GM12878 (cell line): ENCODE results near the gene FGGY. TPM values are rescaled to one million over a fixed set of nuclear protein-coding genes. Genes with fewer than 3 reads are reported as not detected.

Experiments used
- ATAC-seq: fragments of 200-7000 bp; cut with Tn5 transposase; 3 replicates; pipeline ENCODE4 v1.9.1; 2020; ENCODE audit warnings: mild to moderate bottlenecking, moderate library complexity
- BruUV-seq: library from RNA; stranded (reverse); fragments of 400-500 nt; replicated peaks from 2 replicates; lab custom pipeline; 2021; lab: Mats Ljungman, UMichigan
- CTCF ChIA-PET: fragments of 300-600 bp; sonication (Branson Sonifier 250); formaldehyde crosslinking; extraction: SDS; loops from one replicate; lab custom pipeline; 2021; ENCODE audit warnings: inconsistent platforms; lab: Yijun Ruan, JAX
- POLR2A ChIA-PET: fragments of 350-600 bp; formaldehyde crosslinking; extraction: SDS; loops from one replicate; lab custom pipeline; 2021; ENCODE audit warnings: inconsistent platforms; lab: Charles Lee
- RAD21 ChIA-PET: fragments of 300-600 bp; sonication (Branson Sonifier 250); formaldehyde crosslinking; loops from one replicate; lab custom pipeline; 2023; ENCODE audit warnings: antibody characterized with exemption; ENCODE audit not compliant: unreplicated experiment; lab: Charles Lee
- SMC1A ChIA-PET: fragments of 300-600 bp; sonication (Branson Sonifier 250); formaldehyde crosslinking; loops from one replicate; lab custom pipeline; 2023; ENCODE audit not compliant: unreplicated experiment, uncharacterized antibody; lab: Charles Lee
- DNase-seq: peaks from one replicate; pipeline ENCODE4 v3.0.0-alpha.2; 2011; ENCODE audit warnings: low read depth, low spot score
- FAIRE-seq: peaks from 3 replicates; lab custom pipeline; 2011; peaks lifted over from hg19 to GRCh38; lab: Jason Lieb, UNC
- H2AFZ ChIP-seq: 2 replicates; pipeline ENCODE4 v1.6.0; 2011; ENCODE audit warnings: low read depth, low read length, control low read depth; ENCODE audit not compliant: control insufficient read depth
- H3K27ac ChIP-seq: 2 replicates; pipeline ENCODE4 v1.5.1; 2011; ENCODE audit warnings: control low read depth; ENCODE audit not compliant: control insufficient read depth, insufficient read depth
- H3K27me3 ChIP-seq, 2 experiments: replicated peaks in 1 of 2; 2 replicates each; pipeline versions ENCODE4 v1.6.0 to v1.6.1; 2011; ENCODE audit warnings: low read length in 1 of 2; ENCODE audit not compliant: control insufficient read depth in 2 of 2, insufficient read depth in 2 of 2
- H3K36me3 ChIP-seq, 2 experiments: 2 replicates each; pipeline ENCODE4 v1.5.1; 2011; ENCODE audit warnings: low read length in 1 of 2; ENCODE audit not compliant: control insufficient read depth in 2 of 2, insufficient read depth in 2 of 2
- H3K4me1 ChIP-seq: 2 replicates; pipeline ENCODE4 v1.6.1; 2011; ENCODE audit warnings: mild to moderate bottlenecking, low read length, moderate library complexity, mixed read lengths; ENCODE audit not compliant: control insufficient read depth, insufficient read depth
- H3K4me2 ChIP-seq: 2 replicates; pipeline ENCODE4 v1.6.0; 2011; ENCODE audit warnings: control low read depth; ENCODE audit not compliant: control insufficient read depth, insufficient read depth
- H3K4me3 ChIP-seq: fragments of 200-600 bp; sonication (generic); 2 replicates; pipeline ENCODE4 v1.5.1; 2016
- H3K79me2 ChIP-seq: 2 replicates; pipeline ENCODE4 v1.6.0; 2011; ENCODE audit warnings: low read length; ENCODE audit not compliant: control insufficient read depth, insufficient read depth
- H3K9ac ChIP-seq: 2 replicates; pipeline ENCODE4 v1.8.0; 2011; ENCODE audit warnings: low read length, control low read depth, mixed read lengths; ENCODE audit not compliant: control insufficient read depth, insufficient read depth
- H3K9me3 ChIP-seq: replicated peaks from 3 replicates; pipeline ENCODE4 v1.5.1; 2011; ENCODE audit warnings: mild to moderate bottlenecking, low read length; ENCODE audit not compliant: control insufficient read depth, insufficient read depth
- H4K20me1 ChIP-seq: 2 replicates; pipeline ENCODE4 v1.6.0; 2011; ENCODE audit not compliant: control insufficient read depth, insufficient read depth
- CEBPB ChIP-seq, 2 experiments: fragments of 150-350 bp in 1 of 2; IDR thresholded peaks; 2 replicates each; pipeline ENCODE4 v1.6.1; 2012 to 2014; ENCODE audit warnings: low read depth in 2 of 2, low read length in 2 of 2, borderline replicate concordance in 1 of 2, inconsistent platforms in 1 of 2
- CREM ChIP-seq: IDR thresholded peaks from 2 replicates; pipeline ENCODE4 v1.6.1; 2014; ENCODE audit warnings: antibody characterized with exemption, low read depth
- EGR1 ChIP-seq, 2 experiments: IDR thresholded peaks; 1 replicate in 1 of 2; 2 replicates in 1 of 2; pipeline ENCODE4 v1.6.1; 2011 to 2012; ENCODE audit warnings: low read depth in 2 of 2, low read length in 2 of 2, borderline replicate concordance in 1 of 2, mild to moderate bottlenecking in 1 of 2, moderate library complexity in 1 of 2
- MEF2B ChIP-seq: fragments of 450-650 bp; IDR thresholded peaks from 2 replicates; pipeline ENCODE4 v1.6.1; 2018; ENCODE audit warnings: mild to moderate bottlenecking, moderate library complexity; ENCODE audit not compliant: partially characterized antibody, poor library complexity, severe bottlenecking
- NBN ChIP-seq: fragments of 450-650 bp; IDR thresholded peaks from 2 replicates; pipeline ENCODE4 v1.6.1; 2016
- NFIC ChIP-seq: IDR thresholded peaks from 2 replicates; pipeline ENCODE4 v1.6.1; 2012; ENCODE audit warnings: low read depth, mild to moderate bottlenecking, inconsistent platforms, low read length, moderate library complexity
- NR2C2 ChIP-seq: IDR thresholded peaks from 2 replicates; pipeline ENCODE4 v1.6.1; 2011; ENCODE audit warnings: borderline replicate concordance, low read depth; ENCODE audit not compliant: control insufficient read depth, insufficient read length
- PBX3 ChIP-seq: IDR thresholded peaks from 2 replicates; pipeline ENCODE4 v1.6.1; 2011; ENCODE audit warnings: mild to moderate bottlenecking, low read depth, low read length, moderate library complexity; ENCODE audit not compliant: insufficient replicate concordance
- RFX5 ChIP-seq: IDR thresholded peaks from 2 replicates; pipeline ENCODE4 v1.6.1; 2011; ENCODE audit warnings: low read depth, low read length, improper control_type of control experiment
- SIN3A ChIP-seq: IDR thresholded peaks from 2 replicates; pipeline ENCODE4 v1.6.1; 2012; ENCODE audit warnings: low read depth, low read length, improper control_type of control experiment
- SREBF2 ChIP-seq: IDR thresholded peaks from 2 replicates; pipeline ENCODE4 v1.6.1; 2012; ENCODE audit warnings: mild to moderate bottlenecking, low read length
- ZSCAN29 ChIP-seq: fragments of 450-650 bp; IDR thresholded peaks from 2 replicates; pipeline ENCODE4 v1.6.1; 2017; ENCODE audit warnings: mild to moderate bottlenecking, moderate library complexity
- WGBS: methylation state at CpG from one replicate; pipeline ENCODE4 v1.1.6; 2016; ENCODE audit warnings: low lambda C conversion rate; ENCODE audit not compliant: insufficient replicate concordance, insufficient coverage; ENCODE audit errors: missing lambda C conversion rate; 5-methylcytosine and 5-hydroxymethylcytosine counted together
- in situ Hi-C: fragments of 300-500 bp; cut with MboI; formaldehyde crosslinking; loops from 9 replicates; pipeline ENCODE4 v1.14.3; 2018; ENCODE audit warnings: mixed read lengths
- intact Hi-C: fragments of 100-400 bp; cut with micrococcal nuclease; formaldehyde crosslinking; loops from one replicate; pipeline ENCODE4 v1.14.2; 2022; ENCODE audit not compliant: unreplicated experiment
- polyA plus RNA-seq, 11 experiments: library from polyadenylated mRNA; depleted of rRNA in 4 of 11; unstranded in 6 of 11; stranded (reverse) in 5 of 11; fragments of >200 nt; fragmentation: Nextera tagmentation in 4 of 11; fragmentation: Illumina TruSeq in 1 of 11; extraction: Ambion mirVana in 4 of 11; extraction: Trizol in 1 of 11; gene quantifications; 1 replicate in 1 of 11; 2 replicates in 10 of 11; pipeline versions ENCODE4 v1.2.1 to v1.2.3, GENCODE V29; 2011 to 2016; ENCODE audit warnings: inconsistent platforms in 2 of 11, missing spikeins in 2 of 11, low read depth in 1 of 11
- total RNA-seq, 4 experiments: library from RNA; depleted of rRNA in 3 of 4; stranded (reverse); fragments of >200 nt in 3 of 4; fragmentation: Illumina TruSeq in 1 of 4; extraction: Trizol in 1 of 4; gene quantifications; 2 replicates each; pipeline versions ENCODE4 v1.2.1 to v1.2.3, GENCODE V29; 2013 to 2021
- TF ChIP-seq, protein P1 (sequence below): fragments of 450-650 bp; IDR thresholded peaks from 2 replicates; pipeline ENCODE4 v1.6.1; 2017; ENCODE audit warnings: mild to moderate bottlenecking, moderate library complexity
- TF ChIP-seq, protein P2 (sequence below): fragments of 150-350 bp; IDR thresholded peaks from 2 replicates; pipeline ENCODE4 v1.6.1; 2014; ENCODE audit warnings: mild to moderate bottlenecking, low read depth, low read length

Gene FGGY
- total and polyA plus RNA-seq, 10 of the 15 experiments (the other 5 are each of a cell fraction or from before 2014, with no cell fraction given) = 6.2 to 11.9 (median 7.5) TPM

GRCh38 chr1:59544615-59545293 lies 247.9 kb downstream of the FGGY start:
- ATAC-seq = no peak
- Histone ChIP-seq H3K4me1 (no peaks in the 10 kb centered on the region), H2AFZ (no peak overlapping the region), H3K27ac (no peak overlapping the region), H3K36me3 (no peaks in the 10 kb centered on the region), H3K79me2 (no peaks in the 10 kb centered on the region), H3K9ac (no peak overlapping the region), H4K20me1 (no peaks in the 10 kb centered on the region), H3K27me3 (no peaks in the 10 kb centered on the region), H3K4me2 (no peak overlapping the region), H3K4me3 (no peak overlapping the region), H3K9me3 (no peaks in the 10 kb centered on the region)
- in situ Hi-C loops = no loop called here
- intact Hi-C loops = no loop called here
- BruUV-seq = no TSS peak
- POLR2A ChIA-PET = interaction anchor here (0.7 kb wide), 1 partner anchor 1953 kb away, joined by 3 read pairs; no protein-coding TSS in a partner anchor
- no peak for DNase-seq
- FAIRE-seq = no peak
- CTCF ChIA-PET = interaction anchor here (1.8 kb wide), 1 partner anchor 8 kb away, joined by 6 read pairs; no protein-coding TSS in a partner anchor
- WGBS = 91% methylated on average over 3 of the region's 3 CpGs
- RAD21 ChIA-PET = no interaction called here
- SMC1A ChIA-PET = no interaction called here
- no peak for TF ChIP-seq CREM
- TF ChIP-seq EGR1 (IDR thresholded peaks at IDR 0.05; ENCODE audit: borderline replicate concordance in 1 of 2, low read depth in 2 of 2, low read length in 2 of 2) = no peak
- no peak for TF ChIP-seq RFX5
- no peak for TF ChIP-seq NFIC
- no peak for TF ChIP-seq ZSCAN29
- no peak for TF ChIP-seq SREBF2
- TF ChIP-seq, protein P1, sequence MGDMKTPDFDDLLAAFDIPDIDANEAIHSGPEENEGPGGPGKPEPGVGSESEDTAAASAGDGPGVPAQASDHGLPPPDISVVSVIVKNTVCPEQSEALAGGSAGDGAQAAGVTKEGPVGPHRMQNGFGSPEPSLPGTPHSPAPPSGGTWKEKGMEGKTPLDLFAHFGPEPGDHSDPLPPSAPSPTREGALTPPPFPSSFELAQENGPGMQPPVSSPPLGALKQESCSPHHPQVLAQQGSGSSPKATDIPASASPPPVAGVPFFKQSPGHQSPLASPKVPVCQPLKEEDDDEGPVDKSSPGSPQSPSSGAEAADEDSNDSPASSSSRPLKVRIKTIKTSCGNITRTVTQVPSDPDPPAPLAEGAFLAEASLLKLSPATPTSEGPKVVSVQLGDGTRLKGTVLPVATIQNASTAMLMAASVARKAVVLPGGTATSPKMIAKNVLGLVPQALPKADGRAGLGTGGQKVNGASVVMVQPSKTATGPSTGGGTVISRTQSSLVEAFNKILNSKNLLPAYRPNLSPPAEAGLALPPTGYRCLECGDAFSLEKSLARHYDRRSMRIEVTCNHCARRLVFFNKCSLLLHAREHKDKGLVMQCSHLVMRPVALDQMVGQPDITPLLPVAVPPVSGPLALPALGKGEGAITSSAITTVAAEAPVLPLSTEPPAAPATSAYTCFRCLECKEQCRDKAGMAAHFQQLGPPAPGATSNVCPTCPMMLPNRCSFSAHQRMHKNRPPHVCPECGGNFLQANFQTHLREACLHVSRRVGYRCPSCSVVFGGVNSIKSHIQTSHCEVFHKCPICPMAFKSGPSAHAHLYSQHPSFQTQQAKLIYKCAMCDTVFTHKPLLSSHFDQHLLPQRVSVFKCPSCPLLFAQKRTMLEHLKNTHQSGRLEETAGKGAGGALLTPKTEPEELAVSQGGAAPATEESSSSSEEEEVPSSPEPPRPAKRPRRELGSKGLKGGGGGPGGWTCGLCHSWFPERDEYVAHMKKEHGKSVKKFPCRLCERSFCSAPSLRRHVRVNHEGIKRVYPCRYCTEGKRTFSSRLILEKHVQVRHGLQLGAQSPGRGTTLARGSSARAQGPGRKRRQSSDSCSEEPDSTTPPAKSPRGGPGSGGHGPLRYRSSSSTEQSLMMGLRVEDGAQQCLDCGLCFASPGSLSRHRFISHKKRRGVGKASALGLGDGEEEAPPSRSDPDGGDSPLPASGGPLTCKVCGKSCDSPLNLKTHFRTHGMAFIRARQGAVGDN = no peak
- TF ChIP-seq NR2C2 = no peak
- TF ChIP-seq NBN = no peak
- TF ChIP-seq CEBPB (IDR thresholded peaks at IDR 0.05; ENCODE audit: borderline replicate concordance in 1 of 2, low read depth in 2 of 2, low read length in 2 of 2) = no peak
- TF ChIP-seq, protein P2, sequence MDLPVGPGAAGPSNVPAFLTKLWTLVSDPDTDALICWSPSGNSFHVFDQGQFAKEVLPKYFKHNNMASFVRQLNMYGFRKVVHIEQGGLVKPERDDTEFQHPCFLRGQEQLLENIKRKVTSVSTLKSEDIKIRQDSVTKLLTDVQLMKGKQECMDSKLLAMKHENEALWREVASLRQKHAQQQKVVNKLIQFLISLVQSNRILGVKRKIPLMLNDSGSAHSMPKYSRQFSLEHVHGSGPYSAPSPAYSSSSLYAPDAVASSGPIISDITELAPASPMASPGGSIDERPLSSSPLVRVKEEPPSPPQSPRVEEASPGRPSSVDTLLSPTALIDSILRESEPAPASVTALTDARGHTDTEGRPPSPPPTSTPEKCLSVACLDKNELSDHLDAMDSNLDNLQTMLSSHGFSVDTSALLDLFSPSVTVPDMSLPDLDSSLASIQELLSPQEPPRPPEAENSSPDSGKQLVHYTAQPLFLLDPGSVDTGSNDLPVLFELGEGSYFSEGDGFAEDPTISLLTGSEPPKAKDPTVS = no peak
- TF ChIP-seq SIN3A = no peak
- TF ChIP-seq MEF2B = no peak
- no peak for TF ChIP-seq PBX3
